ENCODE results near the gene CYP4F3. TPM values are rescaled to one million over a fixed set of nuclear protein-coding genes. Genes with fewer than 3 reads are reported as not detected.

CYP4F3 gene
- total RNA-seq, 4 donors from 2014 or later = 0.06 to 0.66 TPM; not detected in 2

GRCh38 chr19:15636026-15636425 lies 4.7 kb upstream of the CYP4F3 start:
- 89% methylated on average over 2 of the region's 2 CpGs for WGBS
- Histone ChIP-seq H3K27me3 (peaks cover 0 to 29% (median 0%) of the 10 kb centered on the region in 4 donors), H3K4me1 (peaks cover 0 to 8% (median 2%) of the 10 kb centered on the region in 4 donors), H3K4me3 (no peak overlapping the region), H3K9me3 (no peaks in the 10 kb centered on the region), H3K36me3 (no peaks in the 10 kb centered on the region), H3K27ac (replicated peaks in 1 of 4) (no peak overlapping the region)
- TF ChIP-seq POLR2AphosphoS5 (IDR thresholded peaks at IDR 0.05) (no peak), POLR2A (IDR thresholded peaks at IDR 0.05; ENCODE audit: low read depth) (no peak), CTCF (IDR thresholded peaks at IDR 0.05) (no peak), EP300 (IDR thresholded peaks at IDR 0.05) (no peak)
- intact Hi-C loops (cut with DNase I) = no loop called here
- DNase-seq (ENCODE audit: extremely low spot score) = no peak

- intact Hi-C loops (cut with DNase I) = no loop called here
- no peak overlapping the region for H3K27ac ChIP-seq (replicated peaks in 1 of 4)
Observed at GRCh38 chr19:15639596-15639995, 1.1 kb upstream of the CYP4F3 start.

GRCh38 chr19:15640904-15641597 lies 354 bp downstream of the CYP4F3 start:
- Histone ChIP-seq H3K4me1 (peaks cover 0 to 10% (median 2%) of the 10 kb centered on the region in 4 donors), H3K4me3 (no peak overlapping the region), H3K9me3 (no peaks in the 10 kb centered on the region), H3K27me3 (peaks cover 0 to 10% (median 0%) of the 10 kb centered on the region in 4 donors), H3K36me3 (no peaks in the 10 kb centered on the region), H3K27ac (replicated peaks in 1 of 4) (no peak overlapping the region)
- no peak for DNase-seq (ENCODE audit: extremely low spot score)
- TF ChIP-seq EP300 (IDR thresholded peaks at IDR 0.05) = no peak
- TF ChIP-seq CTCF (IDR thresholded peaks at IDR 0.05) = no peak
- TF ChIP-seq POLR2AphosphoS5 (IDR thresholded peaks at IDR 0.05) = no peak
- TF ChIP-seq POLR2A (IDR thresholded peaks at IDR 0.05; ENCODE audit: low read depth) = no peak
- intact Hi-C loops (cut with DNase I) = no loop called here
- WGBS = 49% methylated on average over 7 of the region's 12 CpGs

More at GRCh38 chr19:15639596-15639995, 1.1 kb upstream of the CYP4F3 start:
- H3K4me1 ChIP-seq = peaks cover 0 to 10% (median 2%) of the 10 kb centered on the region in 4 donors
- TF ChIP-seq EP300 (IDR thresholded peaks at IDR 0.05) (no peak), POLR2A (IDR thresholded peaks at IDR 0.05; ENCODE audit: low read depth) (no peak), POLR2AphosphoS5 (IDR thresholded peaks at IDR 0.05) (no peak), CTCF (IDR thresholded peaks at IDR 0.05) (no peak)
- no peaks in the 10 kb centered on the region for H3K9me3 ChIP-seq
- no peak for DNase-seq (ENCODE audit: extremely low spot score)
- H3K4me3 ChIP-seq = no peak overlapping the region
- no peaks in the 10 kb centered on the region for H3K36me3 ChIP-seq
- H3K27me3 ChIP-seq = peaks cover 0 to 14% (median 0%) of the 10 kb centered on the region in 4 donors

- Histone ChIP-seq H3K27ac (replicated peaks in 1 of 4) (no peak overlapping the region), H3K4me1 (peaks cover 0 to 10% (median 2%) of the 10 kb centered on the region in 4 donors), H3K27me3 (peaks cover 0 to 5% (median 0%) of the 10 kb centered on the region in 4 donors), H3K36me3 (no peaks in the 10 kb centered on the region), H3K4me3 (no peak overlapping the region), H3K9me3 (no peaks in the 10 kb centered on the region)
- TF ChIP-seq EP300 (IDR thresholded peaks at IDR 0.05) (no peak), POLR2A (IDR thresholded peaks at IDR 0.05; ENCODE audit: low read depth) (no peak), POLR2AphosphoS5 (IDR thresholded peaks at IDR 0.05) (no peak), CTCF (IDR thresholded peaks at IDR 0.05) (no peak)
- 69% methylated on average over 5 of the region's 5 CpGs for WGBS
- intact Hi-C loops (cut with DNase I) = no loop called here
- no peak for DNase-seq (ENCODE audit: extremely low spot score)
Observed at GRCh38 chr19:15641901-15642491, 1.3 kb downstream of the CYP4F3 start.

All from esophagus muscularis mucosa (tissue), 4 donors.